Islet of Langerhans (tissue), 1 donor: Measurements from ENCODE around the gene FXYD1.
"Not testable (repeated sequence)": the region's sequence is repeated elsewhere in the genome, so short reads cannot be mapped to it uniquely, and the experiment has no call there.

Experiments used
- FAIRE-seq: peaks from one replicate; lab custom pipeline; 2011; peaks lifted over from hg19 to GRCh38; lab: Jason Lieb, UNC

FXYD1 gene

GRCh38 chr19:35143231-35143715 is 4.6 kb downstream of the FXYD1 start, which contains the start of gene FXYD7:
Gene FXYD7, plus strand, starts transcription at chr19:35143255. Its CDS starts 79 bp downstream, at chr19:35143334.
- FAIRE-seq: no peak

- no peak for FAIRE-seq
Observed at GRCh38 chr19:35143818-35144217, 5.2 kb downstream of the FXYD1 start.

- FAIRE-seq: no peak
Observed at GRCh38 chr19:35144259-35144599, 5.6 kb downstream of the FXYD1 start.

- no peak for FAIRE-seq
Observed at GRCh38 chr19:35144600-35145436, 6.2 kb downstream of the FXYD1 start.

GRCh38 chr19:35146746-35147459 is 8.3 kb downstream of the FXYD1 start:
- FAIRE-seq: no peak

- FAIRE-seq: no peak
Observed at GRCh38 chr19:35149463-35149862, 10.8 kb downstream of the FXYD1 start.

DNA sequence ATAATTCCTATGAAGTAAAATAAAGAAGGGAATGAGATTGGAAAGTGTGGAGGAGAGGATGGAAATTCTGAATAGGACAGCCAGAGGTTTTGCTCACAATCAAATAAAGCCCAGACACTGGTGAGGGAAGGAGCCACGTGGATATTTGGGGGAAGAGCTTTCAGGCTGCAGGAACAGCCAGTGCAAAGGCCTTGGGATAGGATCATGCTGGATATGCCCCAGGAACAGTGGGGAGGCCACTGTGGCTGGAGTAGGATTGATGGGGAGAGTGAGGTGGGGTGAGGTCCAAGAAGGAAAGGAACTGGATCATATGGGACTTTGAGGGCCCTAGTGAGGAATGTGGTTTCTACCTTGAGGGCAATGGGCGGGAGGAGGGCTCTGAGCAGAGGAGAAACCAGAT is 11.8 kb downstream of the FXYD1 start:
- FAIRE-seq: no peak

- no peak for FAIRE-seq
Observed at GRCh38 chr19:35151273-35152065, 12.8 kb downstream of the FXYD1 start.

- FAIRE-seq: not testable (repeated sequence)
Observed at GRCh38 chr19:35153129-35153522, 14.5 kb downstream of the FXYD1 start.

GRCh38 chr19:35153701-35154524 is 15.3 kb downstream of the FXYD1 start:
- FAIRE-seq: no peak

DNA sequence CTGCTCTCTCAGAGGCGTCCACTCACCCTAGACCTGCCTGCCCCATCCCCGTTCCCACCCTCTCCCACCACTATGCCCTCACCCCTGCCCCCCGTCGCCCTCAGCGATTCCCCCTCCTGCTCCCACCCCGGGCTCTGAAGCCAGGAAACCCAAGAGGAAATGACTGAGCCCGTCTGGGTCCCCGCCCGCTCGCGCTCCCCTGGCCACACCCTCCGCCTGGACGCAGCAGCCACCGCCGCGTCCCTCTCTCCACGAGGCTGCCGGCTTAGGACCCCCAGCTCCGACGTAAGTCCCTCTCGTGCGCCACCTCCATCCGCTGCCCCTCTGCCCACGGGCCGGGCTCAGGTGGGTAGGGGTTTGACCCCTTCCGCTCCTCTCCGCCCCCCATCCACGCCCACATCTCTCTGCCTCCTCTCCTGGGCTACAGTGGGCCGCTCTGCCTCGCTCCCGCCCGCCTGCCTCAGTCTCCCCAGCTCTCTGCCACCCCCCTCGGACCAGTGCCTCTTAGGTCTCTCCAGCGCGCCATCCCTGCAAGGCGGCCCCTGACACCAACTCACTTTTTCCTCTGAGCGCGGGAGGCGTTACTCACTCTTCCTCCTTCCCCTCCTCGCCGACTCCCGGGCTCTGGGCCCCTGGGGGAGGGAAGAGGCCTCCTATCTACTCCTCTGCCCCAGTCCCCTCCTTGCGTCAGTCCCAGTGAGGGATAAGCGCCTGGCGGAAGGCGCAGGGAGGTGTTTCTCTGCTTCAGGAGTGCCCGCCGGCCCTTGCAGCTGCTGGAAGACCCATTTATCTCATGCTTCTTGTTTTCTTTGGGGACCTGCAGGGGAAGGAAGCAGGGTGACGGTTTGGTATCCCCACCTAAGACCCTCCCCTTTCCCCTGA is 16.1 kb downstream of the FXYD1 start, which contains the start of gene FXYD5:
FXYD5 (plus strand) TSS at position 211 of the 882 bp plus-strand sequence. CDS start 816 bp downstream, outside the sequence.
- FAIRE-seq: no peak

- no peak for FAIRE-seq
Observed at GRCh38 chr19:35155441-35155840, 16.8 kb downstream of the FXYD1 start.

DNA sequence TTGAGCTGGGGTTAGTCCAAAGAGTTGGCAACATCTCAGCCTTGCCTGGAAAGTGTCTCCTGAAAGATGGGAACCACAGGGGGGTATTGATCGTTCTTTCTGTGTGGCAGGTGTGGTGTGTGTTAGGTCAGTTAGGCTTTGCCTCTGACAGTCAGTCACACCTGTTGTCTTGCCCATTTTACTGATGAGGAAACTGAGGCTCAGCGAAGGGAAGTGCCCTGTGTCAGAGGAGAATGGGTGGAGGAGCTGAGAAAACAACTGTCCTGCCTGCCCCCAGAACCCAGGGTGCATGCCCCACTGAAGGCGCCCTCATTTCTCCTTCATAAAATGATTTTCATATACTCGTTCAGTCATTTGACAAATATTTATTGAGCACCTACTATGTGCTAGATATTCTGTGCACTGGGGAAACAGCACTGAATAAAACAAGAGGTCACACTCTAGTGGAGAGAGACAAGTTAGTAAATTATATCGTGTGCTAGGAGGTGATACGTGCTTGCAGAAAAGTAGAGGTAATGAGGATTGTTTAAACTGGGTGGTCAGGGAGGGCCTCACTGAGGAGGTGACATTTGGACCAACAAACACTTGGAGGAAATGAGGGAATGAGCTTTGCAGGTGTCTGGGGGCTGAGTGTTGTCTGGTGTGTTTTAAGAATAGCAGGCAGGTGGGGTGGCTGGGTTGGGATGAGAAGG is 17.5 kb downstream of the FXYD1 start:
- no peak for FAIRE-seq

DNA sequence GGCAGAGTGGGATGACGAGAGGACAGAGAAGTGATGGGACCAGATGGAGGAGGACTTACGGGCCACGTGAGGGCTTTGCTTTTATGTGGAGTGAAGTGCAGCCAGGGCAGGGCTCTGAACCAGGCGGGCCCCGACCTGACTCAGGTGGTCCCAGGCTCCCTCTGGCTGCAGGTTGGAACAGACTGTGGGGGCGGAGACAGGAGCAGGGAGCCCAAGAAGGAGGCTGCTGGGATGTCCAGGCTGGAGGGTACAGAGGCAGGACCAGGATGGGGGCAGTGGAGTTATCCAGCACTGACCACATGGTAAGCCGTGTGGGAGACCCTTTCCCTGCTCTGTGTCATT is 18.0 kb downstream of the FXYD1 start:
- FAIRE-seq: no peak

DNA sequence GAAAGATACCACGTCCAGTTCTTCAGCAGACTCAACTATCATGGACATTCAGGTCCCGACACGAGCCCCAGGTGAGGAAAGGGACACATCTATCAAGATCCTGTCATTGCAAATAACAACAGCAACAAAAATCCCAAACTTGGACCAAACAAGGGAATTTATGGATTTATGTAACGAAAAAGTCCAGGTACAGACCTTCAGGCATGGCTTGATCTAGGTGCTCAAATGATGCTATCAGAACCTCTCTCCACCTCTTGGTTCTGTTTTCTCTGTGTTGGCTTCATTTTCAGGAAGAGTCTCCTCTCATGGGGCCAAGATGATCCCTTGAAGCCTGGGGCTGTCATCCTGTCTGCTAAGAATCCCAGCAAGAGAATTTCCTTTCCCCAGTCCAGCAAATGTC is 18.8 kb downstream of the FXYD1 start:
- no peak for FAIRE-seq

GRCh38 chr19:35159606-35160005 is 21.0 kb downstream of the FXYD1 start:
- no peak for FAIRE-seq

DNA sequence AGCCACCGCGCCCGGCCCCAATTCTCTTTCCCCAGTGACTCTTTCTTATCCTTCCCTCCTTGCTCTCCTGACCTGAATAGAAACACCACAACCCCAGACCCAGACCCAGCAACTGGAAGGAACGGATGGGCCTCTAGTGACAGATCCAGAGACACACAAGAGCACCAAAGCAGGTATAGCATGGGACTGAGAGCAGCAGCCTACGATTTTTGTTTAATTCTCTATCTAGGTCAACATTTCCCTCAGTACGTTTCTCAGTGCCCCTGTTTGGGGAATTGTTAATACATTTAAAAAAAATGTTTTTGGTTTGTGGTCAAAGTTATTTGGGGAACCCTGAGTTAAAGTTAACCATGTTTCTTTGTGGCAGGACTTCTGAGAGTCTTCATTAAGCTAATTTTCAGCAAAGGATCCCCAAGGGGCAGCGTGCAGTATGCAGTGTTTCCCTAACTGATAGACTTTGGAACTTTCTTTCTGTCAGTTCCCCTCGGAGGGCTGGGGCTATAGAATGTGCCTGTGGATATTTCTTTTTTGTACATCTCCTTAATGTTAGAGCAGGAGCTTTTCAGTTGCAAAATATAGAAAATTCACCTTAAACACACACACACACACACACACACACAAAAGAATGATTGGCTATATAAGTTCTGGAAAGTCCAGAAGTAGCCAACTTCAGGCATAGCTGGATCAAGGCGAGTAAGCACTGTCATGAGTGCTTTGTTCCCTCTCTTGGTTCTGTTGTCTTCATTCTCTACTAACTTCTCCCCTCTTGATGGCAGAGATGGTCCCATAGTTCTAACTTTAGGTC is 22.2 kb downstream of the FXYD1 start:
- FAIRE-seq: no peak

- FAIRE-seq: no peak
Observed at GRCh38 chr19:35161434-35161743, 22.8 kb downstream of the FXYD1 start.
